ENCODE measurements around the gene WNT16. TPM values are rescaled to one million over a fixed set of nuclear protein-coding genes. Genes with fewer than 3 reads are reported as not detected.

WNT16 gene
- total and polyA plus RNA-seq, 2 donors (not counting 1 experiment from before 2014, with no cell fraction given): 1.2 to 3.8 TPM

- no peaks in the 10 kb centered on the region for H3K79me2 ChIP-seq (ENCODE audit: control insufficient read depth, insufficient read depth, low read length)
- no peak overlapping the region for H2AFZ ChIP-seq (ENCODE audit: low read length)
- no peak overlapping the region for H3K9ac ChIP-seq (ENCODE audit: insufficient read depth, low read length)
- no peaks in the 10 kb centered on the region for H3K36me3 ChIP-seq (ENCODE audit: control insufficient read depth, insufficient read depth, low read length)
- peaks cover 12% of the 10 kb centered on the region for H3K4me1 ChIP-seq (ENCODE audit: control insufficient read depth, extremely low read depth, insufficient read depth, low read length)
- no peak overlapping the region for H3K4me2 ChIP-seq (ENCODE audit: extremely low read depth, insufficient read depth, low read length)
- H3K4me3 ChIP-seq (replicated peaks in 1 of 4; ENCODE audit: control extremely low read depth in 1 of 4, insufficient read depth in 1 of 4, low read depth in 3 of 4, low read length in 4 of 4): no peak overlapping the region
- no peaks in the 10 kb centered on the region for H3K9me3 ChIP-seq (ENCODE audit: control insufficient read depth, insufficient read depth, low read depth, low read length)
- no peak for DNase-seq (ENCODE audit: low read depth in 2 of 2)
- no peak overlapping the region for H3K27ac ChIP-seq (ENCODE audit: insufficient read depth, low read length)
- no peaks in the 10 kb centered on the region for H4K20me1 ChIP-seq (ENCODE audit: control insufficient read depth, extremely low read depth, insufficient read depth, low read length)
- no peaks in the 10 kb centered on the region for H3K27me3 ChIP-seq (ENCODE audit: control insufficient read depth, insufficient read depth, low read length)
- no peak for TF ChIP-seq EZH2 (IDR thresholded peaks at IDR 0.05; ENCODE audit: low read length, missing control alignments)
- no peak for TF ChIP-seq CTCF (conservative IDR thresholded peaks at IDR 0.05 in 1 of 2, IDR thresholded peaks at IDR 0.05 in 1 of 2; ENCODE audit: low read depth in 1 of 2, low read length in 2 of 2)
Observed at GRCh38 chr7:121303422-121304101, 25.2 kb upstream of the WNT16 start.

DNA sequence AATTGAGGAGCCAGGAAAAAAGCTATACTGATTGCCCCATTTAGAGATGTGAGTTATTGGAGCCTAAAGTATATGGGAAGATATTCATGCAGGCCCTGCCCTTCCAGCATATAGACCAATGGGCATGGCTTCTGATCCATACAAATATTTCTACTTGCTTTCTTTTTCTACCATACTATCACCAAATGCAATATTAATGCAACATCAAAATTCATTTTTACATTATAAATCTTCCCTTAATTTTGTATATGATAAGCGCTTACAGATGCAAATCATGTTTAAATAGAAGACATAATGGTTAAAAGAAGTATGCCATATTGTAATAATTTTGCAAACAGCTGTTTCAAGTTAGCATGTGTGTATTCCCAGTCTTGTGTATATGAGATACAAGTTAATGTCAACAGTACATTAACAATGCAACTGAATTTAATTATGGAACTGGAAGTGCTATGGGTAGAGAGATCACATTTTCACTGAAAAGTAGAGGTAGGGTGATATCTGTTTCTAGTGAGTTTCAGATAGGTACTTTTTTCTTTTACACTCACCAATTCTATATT, 24.6 kb upstream of the WNT16 start:
- no peak overlapping the region for H3K27ac ChIP-seq (ENCODE audit: insufficient read depth, low read length)
- no peaks in the 10 kb centered on the region for H4K20me1 ChIP-seq (ENCODE audit: control insufficient read depth, extremely low read depth, insufficient read depth, low read length)
- H3K4me2 ChIP-seq (ENCODE audit: extremely low read depth, insufficient read depth, low read length): no peak overlapping the region
- no peak overlapping the region for H3K9ac ChIP-seq (ENCODE audit: insufficient read depth, low read length)
- no peaks in the 10 kb centered on the region for H3K36me3 ChIP-seq (ENCODE audit: control insufficient read depth, insufficient read depth, low read length)
- H3K4me3 ChIP-seq (replicated peaks in 1 of 4; ENCODE audit: control extremely low read depth in 1 of 4, insufficient read depth in 1 of 4, low read depth in 3 of 4, low read length in 4 of 4): no peak overlapping the region
- DNase-seq (ENCODE audit: low read depth in 2 of 2): peak in 1 of 2 donors; percentile 35
- no peak for TF ChIP-seq CTCF (conservative IDR thresholded peaks at IDR 0.05 in 1 of 2, IDR thresholded peaks at IDR 0.05 in 1 of 2; ENCODE audit: low read depth in 1 of 2, low read length in 2 of 2)
- TF ChIP-seq EZH2 (IDR thresholded peaks at IDR 0.05; ENCODE audit: low read length, missing control alignments): no peak
- no peaks in the 10 kb centered on the region for H3K79me2 ChIP-seq (ENCODE audit: control insufficient read depth, insufficient read depth, low read length)
- no peak overlapping the region for H2AFZ ChIP-seq (ENCODE audit: low read length)
- peaks cover 12% of the 10 kb centered on the region for H3K4me1 ChIP-seq (ENCODE audit: control insufficient read depth, extremely low read depth, insufficient read depth, low read length)
- no peaks in the 10 kb centered on the region for H3K9me3 ChIP-seq (ENCODE audit: control insufficient read depth, insufficient read depth, low read depth, low read length)
- no peaks in the 10 kb centered on the region for H3K27me3 ChIP-seq (ENCODE audit: control insufficient read depth, insufficient read depth, low read length)

DNA sequence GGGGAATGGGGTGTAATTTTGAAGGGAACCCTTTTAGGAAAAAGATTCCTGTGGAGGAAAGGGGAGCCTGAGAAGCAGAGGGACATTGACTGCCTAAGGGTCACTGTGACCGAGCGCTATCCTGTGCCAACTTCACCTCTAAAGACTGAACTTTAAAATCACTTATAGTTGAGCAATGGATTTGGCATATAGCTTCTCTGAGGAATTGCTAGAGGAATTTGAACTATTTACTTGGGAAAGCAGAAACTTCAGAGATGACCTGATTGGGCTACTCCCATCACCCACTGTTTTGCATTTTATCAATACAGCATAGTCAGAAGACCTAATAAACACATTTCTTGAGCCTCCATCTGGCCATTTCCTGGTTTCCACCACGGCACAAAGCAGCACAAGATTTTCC, 23.7 kb upstream of the WNT16 start:
- Histone ChIP-seq H2AFZ (ENCODE audit: low read length) (no peak overlapping the region), H3K4me3 (replicated peaks in 1 of 4; ENCODE audit: control extremely low read depth in 1 of 4, insufficient read depth in 1 of 4, low read depth in 3 of 4, low read length in 4 of 4) (no peak overlapping the region)

More for the DNA sequence above, 23.7 kb upstream of the WNT16 start:
- peak; percentile 24 to 34 for DNase-seq (ENCODE audit: low read depth in 2 of 2)
- Histone ChIP-seq H3K27ac (ENCODE audit: insufficient read depth, low read length) (no peak overlapping the region), H3K27me3 (ENCODE audit: control insufficient read depth, insufficient read depth, low read length) (no peaks in the 10 kb centered on the region), H3K4me2 (ENCODE audit: extremely low read depth, insufficient read depth, low read length) (peak overlapping the region; percentile 32), H4K20me1 (ENCODE audit: control insufficient read depth, extremely low read depth, insufficient read depth, low read length) (no peaks in the 10 kb centered on the region), H3K36me3 (ENCODE audit: control insufficient read depth, insufficient read depth, low read length) (no peaks in the 10 kb centered on the region), H3K9ac (ENCODE audit: insufficient read depth, low read length) (no peak overlapping the region), H3K4me1 (ENCODE audit: control insufficient read depth, extremely low read depth, insufficient read depth, low read length) (peaks cover 12% of the 10 kb centered on the region), H3K79me2 (ENCODE audit: control insufficient read depth, insufficient read depth, low read length) (no peaks in the 10 kb centered on the region), H3K9me3 (ENCODE audit: control insufficient read depth, insufficient read depth, low read depth, low read length) (no peaks in the 10 kb centered on the region)
- no peak for TF ChIP-seq CTCF (conservative IDR thresholded peaks at IDR 0.05 in 1 of 2, IDR thresholded peaks at IDR 0.05 in 1 of 2; ENCODE audit: low read depth in 1 of 2, low read length in 2 of 2)
- TF ChIP-seq EZH2 (IDR thresholded peaks at IDR 0.05; ENCODE audit: low read length, missing control alignments): no peak

Data from fibroblast of lung (primary cell).